SIG-M5 treated with dmso at 0.1 percent for 504 hours (cell line): ENCODE data around the gene MTAP.
"Not testable (repeated sequence)": the region's sequence is repeated elsewhere in the genome, so short reads cannot be mapped to it uniquely, and the experiment has no call there.

Experiments used
- DNase-seq: peaks from one replicate; lab custom pipeline; 2025; ENCODE audit not compliant: unreplicated experiment; lab: John Stamatoyannopoulos, UW

Gene MTAP

GRCh38 chr9:21906213-21906612 lies 103.8 kb downstream of the MTAP start:
- no peak for DNase-seq

GRCh38 chr9:21906881-21907280 lies 104.4 kb downstream of the MTAP start:
- no peak for DNase-seq

DNA sequence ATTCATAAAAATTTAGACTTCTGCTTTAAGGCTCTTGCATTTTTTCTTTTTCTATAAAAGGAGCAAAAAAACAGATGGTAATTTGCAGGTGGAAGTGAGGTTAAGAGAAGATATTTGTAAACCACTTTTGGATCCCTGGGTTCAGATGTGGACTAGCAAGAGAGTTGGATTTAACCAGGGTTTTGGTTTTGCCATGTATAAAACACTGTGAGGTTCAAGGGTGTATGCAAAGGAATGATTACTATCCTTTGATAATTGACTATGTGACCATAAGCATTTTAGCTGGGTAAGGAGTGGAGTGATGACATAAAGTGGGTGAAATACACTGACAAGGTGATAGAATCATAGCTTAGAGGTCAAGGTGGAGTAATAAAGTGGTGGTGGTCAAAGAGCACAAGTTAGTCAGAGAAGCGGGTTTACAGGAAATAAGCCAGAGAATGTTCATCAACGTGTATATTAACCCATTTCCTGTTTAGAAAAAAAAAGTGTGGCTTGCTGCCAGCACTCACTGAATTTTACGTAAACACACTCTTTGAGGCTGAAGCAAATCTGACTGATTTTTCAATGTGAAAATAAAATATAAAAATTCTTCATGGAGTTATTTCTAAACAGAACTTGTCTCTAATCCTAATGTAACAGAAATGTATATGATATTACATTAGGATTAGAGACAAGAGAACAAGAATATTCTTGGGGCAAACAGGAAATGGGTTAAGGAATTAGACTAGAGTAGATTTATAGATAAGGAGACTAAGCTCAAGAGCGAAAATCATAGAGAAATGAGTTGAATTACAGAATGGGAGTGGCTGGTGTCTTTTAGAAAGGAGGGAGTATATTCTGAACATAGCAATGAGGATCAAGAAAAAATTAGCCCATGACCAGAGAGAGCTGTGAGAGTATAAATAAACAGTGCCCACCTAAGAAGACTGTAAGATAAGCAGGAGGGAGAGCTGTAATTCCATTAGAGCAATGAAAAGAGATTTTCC lies 117.2 kb downstream of the MTAP start:
- no peak for DNase-seq

- no peak for DNase-seq
These were observed 121.3 kb downstream of the MTAP start for GRCh38 chr9:21923694-21924093.

DNA sequence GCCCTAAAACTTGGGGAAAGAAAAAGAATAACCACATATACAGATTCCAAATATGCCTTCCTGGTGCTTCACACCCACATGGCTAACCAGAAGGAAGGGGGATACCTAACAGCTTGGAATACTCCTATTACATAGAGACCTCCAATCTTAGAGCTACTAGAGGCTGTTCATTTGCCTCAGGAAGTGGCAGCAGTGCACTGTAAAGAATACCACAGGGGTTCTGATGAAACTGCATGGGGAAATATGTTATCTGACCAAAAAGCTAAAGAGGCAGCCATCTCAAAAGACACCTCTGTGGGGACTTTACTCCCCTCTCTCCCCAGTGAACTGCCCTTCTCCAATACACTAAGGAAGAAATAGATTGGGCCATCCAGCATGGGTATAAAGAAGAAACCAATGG lies 125.3 kb downstream of the MTAP start:
- DNase-seq = no peak

DNA sequence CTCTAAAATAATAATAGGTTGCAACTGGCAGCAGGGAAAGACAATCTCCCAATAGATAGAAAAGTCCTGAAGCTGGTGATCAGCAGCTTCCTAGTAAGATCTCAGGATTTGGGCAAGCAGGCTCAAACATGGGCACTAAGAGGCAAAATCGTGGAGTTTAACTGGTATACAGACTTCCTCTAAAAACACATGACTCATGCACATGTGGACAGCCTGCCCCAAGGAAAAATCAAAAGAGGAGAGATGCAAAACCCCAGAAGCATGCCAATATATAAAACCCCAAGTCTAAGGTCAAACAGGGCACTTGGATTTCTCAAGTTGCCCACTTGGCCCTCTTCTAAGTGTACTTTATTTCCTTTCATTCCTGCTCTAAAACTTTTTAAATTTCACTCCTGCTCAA lies 129.0 kb downstream of the MTAP start:
- no peak for DNase-seq

DNA sequence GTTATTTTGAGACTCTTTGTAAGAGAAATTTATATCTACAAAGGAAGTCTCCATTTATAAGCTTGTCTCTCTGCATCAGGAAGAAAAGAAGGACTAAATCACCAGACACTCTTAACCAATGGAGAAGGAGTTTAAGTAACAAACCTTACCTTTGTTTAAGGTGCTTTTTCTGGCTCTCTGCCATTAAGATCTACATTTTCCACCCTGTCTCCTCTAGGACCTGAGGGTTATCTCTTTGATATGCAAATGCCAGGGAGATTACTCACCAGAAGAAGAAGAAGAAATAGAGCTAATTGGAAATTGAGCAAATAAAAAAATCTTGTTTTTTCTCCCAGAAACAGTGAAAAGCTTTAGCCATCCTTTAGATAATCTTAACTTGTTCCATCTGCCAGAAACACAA lies 130.8 kb downstream of the MTAP start:
- no peak for DNase-seq

GRCh38 chr9:21933865-21934264 lies 131.4 kb downstream of the MTAP start:
- peak; percentile 73 for DNase-seq

- no peak for DNase-seq
These were observed 133.2 kb downstream of the MTAP start for GRCh38 chr9:21935631-21936030.

DNA sequence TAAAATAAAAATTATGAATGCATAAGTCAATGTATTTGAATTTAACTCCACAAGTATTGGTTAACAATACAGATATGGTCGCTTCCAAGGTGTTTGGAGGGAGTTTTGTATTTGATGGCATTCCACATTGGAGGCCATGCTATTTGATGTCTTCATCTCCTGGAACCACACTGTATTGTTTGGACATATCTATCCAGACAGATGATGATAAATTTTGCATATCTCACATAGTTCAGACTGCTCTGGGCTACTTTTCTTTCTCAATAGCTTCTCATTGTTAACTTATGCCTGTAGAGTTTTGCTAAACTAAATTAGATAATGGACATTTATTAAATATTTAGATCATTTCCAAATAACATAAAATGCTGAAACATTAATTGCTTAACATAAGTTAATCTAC lies 133.7 kb downstream of the MTAP start:
- no peak for DNase-seq

- no peak for DNase-seq
These were observed 139.0 kb downstream of the MTAP start for GRCh38 chr9:21941337-21941995.

- no peak for DNase-seq
These were observed 141.0 kb downstream of the MTAP start for GRCh38 chr9:21943464-21943863.

DNA sequence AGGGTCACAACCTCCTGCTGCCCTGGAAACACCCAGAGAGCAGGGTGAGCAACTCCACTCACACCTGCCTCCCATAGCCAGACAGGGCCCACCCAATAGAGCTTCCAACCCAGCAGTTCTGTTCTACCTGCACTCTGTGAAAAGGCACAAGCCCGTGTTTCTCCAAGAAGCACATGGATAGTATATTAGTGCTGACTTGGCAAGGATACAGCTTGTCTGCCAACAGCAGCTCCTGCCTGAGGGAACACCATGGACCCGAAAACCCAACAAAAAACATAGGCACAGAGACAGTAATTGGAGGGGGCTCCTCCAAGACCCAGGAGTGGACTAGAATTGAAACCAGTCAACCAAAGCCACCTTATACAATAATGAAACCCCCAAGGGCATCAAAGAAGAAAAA lies 143.2 kb downstream of the MTAP start:
- DNase-seq = no peak

- DNase-seq = no peak
These were observed 156.4 kb downstream of the MTAP start for GRCh38 chr9:21958833-21959232.

DNA sequence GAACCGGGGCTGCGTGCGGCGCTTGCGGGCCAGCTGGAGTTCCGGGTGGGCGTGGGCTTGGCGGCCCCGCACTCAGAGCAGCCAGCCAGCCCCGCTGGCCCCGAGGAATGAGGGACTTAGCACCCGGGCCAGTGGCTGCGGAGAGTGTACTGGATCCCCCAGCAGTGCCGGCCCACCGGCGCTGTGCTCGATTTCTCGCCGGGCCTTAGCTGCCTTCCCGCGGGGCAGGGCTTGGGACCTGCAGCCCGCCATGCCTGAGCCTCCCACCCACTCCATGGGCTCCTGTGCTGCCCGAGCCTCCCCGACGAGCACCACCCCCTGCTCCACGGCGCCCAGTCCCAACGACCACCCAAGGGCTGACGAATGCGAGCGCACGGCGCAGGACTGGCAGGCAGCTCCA lies 156.8 kb downstream of the MTAP start:
- DNase-seq = not testable (repeated sequence)

GRCh38 chr9:21961569-21961968 lies 159.1 kb downstream of the MTAP start:
- DNase-seq = no peak

GRCh38 chr9:21964925-21965385 lies 162.5 kb downstream of the MTAP start:
- no peak for DNase-seq

DNA sequence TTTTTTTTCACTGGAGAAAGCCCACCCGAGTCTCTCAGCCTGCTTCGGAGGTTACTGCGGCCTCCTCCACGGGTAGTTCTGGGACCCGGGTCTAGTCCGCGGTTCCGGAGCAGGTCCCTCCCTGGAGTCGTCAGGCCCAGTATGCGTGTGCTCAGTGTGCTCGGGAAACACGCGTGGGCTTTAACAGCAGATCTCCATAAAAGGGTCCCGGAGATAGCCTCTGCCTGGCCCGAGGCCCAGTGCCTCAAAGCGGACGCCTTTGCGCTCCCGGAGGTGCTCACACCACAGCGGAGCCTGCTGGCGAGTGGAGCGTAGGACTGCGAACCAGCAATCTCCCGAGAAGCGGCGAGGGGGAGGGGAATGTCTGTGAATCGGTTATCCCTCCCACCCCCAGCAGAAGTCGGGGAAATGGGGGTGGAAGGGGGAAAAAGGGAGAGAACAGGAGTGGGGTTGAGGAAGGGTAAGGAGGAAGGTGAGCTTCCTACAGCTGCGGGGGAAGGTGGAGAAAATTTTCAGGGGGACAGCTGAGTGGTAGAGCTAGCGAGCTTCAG lies 163.0 kb downstream of the MTAP start:
- DNase-seq = no peak

DNA sequence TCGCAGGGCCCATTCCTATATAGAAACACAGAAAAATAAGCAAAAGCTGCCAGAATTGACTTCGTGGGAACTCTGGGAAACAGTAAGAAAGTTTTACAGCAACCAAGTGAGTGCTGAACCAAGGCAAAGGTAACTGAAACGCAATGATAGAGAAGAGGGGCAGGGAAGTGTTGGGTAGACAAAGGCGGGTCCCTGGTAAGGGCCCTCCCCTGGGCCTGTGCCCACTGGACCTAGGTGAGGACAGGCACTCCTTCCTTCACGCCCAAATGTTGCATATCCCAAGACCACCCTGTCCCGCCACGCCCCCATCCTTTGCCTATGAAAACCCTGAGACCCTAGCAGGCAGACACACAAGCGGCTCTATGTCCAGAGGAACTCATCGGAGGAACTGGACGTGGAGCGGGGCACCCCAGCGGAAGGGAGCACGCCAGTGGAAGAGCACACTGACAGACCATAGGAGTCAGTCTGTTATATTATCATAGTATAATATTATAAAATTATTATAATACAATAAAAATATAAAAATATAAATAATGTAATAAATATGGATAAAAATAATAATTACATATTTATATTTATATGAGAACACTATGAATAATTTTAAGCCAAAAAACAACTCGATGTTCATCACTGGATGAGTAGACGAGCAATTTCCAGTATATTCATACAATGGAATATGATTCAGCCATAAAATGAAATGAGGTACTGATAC lies 163.9 kb downstream of the MTAP start:
- no peak for DNase-seq

- no peak for DNase-seq
These were observed 164.7 kb downstream of the MTAP start for GRCh38 chr9:21967169-21967568.

GRCh38 chr9:21967702-21968101 lies 165.3 kb downstream of the MTAP start:
- DNase-seq = no peak
